ENCODE data around the gene MBNL2. TPM values are rescaled to one million over a fixed set of nuclear protein-coding genes. Genes with fewer than 3 reads are reported as not detected.

The MBNL2 gene
- total RNA-seq, 1 experiment from 2014 or later, result 33.2 TPM

DNA sequence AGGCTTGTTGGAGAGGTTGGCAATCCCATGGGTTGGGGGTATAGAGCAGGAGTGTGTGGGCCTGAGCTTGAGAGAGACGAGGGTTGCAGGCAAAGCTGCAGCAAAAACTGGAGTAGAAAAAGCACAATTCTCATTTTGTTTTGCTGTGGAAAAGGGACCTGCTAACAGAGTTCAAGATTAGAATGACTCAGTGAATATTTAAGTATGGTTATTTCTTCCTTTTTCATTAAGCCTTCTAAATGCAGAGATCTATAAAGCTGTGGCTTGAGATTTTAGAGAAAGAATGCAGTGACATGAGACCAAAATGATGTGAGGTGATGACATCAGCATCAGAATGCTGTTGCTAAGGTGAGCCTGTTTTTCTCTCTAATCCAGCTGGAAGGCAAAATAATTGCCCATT is 10.8 kb upstream of the MBNL2 start:
- no peak for DNase-seq (ENCODE audit: low read depth)

DNA sequence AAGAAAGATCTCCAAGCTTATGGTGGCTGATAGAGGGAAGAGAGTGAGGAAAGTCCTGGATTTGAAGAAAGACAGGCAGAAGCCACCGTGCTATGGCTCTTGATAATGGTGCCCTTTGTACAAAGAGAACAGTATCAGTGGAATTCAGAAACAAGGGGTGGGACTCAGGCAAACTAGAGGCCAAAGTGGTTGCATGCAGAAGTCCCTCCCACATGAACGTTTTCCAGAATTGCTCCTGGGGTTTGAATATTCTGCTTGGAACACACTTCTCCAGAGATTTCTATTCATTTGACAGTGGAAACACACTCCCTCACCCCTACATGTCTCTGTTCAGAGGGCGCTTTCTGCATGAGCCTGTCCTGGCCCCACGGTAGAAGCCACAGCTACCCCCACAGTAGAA is 10.1 kb upstream of the MBNL2 start:
- no peak for DNase-seq (ENCODE audit: low read depth)

DNA sequence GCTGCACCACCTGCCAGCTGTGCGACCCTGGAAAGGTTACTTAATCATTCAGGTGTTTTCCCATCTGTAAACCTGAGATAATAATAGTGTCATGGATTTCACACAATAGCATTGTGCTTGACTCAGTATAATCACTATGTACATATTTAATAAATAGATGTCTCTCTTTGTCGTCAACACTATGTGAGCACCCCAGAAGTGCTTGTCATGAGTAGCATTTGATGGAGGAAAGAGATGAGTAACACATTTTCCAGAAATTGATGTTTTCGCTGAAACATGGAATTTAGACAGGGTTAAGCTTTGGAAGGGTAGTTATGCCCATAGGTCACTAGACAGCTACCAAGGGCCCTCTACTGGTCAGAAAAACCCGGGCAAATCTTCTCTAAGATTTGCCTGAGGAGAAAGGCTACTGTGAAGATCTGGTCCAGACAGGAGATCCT is 9.5 kb upstream of the MBNL2 start:
- no peak for DNase-seq (ENCODE audit: low read depth)

DNA sequence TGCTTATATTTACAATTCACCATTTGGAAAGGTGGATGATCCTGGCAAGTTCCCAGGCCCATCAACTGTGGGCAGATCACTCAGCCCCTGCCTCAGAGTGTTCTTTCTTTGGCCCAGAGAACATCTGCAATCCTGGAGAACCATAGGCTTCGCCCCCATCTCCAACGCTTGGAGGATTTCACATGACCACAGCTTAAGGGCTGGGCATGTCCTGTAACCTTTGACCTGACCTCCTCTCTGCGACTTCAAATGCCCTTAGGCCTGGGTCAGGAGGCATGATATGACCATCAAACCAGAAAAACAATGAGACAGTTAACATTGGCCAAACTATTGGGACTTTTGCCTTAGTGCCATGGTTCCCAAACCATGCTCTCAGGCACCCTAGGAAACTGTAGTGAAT is 7.2 kb upstream of the MBNL2 start:
- no peak for DNase-seq (ENCODE audit: low read depth)

DNA sequence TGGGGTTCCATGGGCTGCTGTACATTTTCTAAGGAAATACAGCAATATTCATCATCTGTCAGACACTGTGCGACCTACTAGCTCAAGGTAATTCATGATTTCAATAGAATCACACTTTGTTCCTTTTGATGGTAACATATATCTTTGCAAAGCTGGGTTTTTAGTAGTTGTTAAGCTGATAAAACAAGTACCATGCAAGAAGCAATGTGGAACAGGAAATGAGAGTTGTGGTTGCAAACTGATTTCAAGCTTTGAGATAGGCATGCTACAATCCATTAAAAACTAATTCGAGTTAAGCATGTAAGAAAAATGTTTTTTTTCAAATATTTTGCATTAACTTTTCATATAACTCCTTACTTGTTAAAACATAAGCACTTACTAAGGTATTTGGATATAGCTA is 6.8 kb upstream of the MBNL2 start:
- no peak for DNase-seq (ENCODE audit: low read depth)

DNA sequence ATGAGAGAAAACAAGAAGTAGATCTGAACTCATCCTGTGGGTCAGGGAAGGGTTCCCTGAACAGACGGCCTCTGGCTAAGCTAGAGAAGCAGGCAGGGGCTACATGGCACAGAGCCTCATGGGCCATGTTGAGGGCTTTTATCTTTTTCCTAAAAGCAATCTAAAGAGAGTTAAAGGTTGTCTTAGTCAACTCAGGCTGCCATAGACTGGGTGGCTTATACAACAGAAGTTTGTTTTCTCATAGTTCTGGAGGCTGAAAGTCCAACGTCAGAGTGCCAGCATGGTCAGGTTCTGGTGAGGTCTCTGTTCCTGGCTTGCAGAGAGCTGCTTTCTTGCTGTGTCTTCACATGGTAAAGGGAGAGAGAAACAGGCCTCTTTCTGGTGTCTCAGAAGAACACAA is 2.9 kb upstream of the MBNL2 start:
- DNase-seq (ENCODE audit: low read depth), result no peak

DNA sequence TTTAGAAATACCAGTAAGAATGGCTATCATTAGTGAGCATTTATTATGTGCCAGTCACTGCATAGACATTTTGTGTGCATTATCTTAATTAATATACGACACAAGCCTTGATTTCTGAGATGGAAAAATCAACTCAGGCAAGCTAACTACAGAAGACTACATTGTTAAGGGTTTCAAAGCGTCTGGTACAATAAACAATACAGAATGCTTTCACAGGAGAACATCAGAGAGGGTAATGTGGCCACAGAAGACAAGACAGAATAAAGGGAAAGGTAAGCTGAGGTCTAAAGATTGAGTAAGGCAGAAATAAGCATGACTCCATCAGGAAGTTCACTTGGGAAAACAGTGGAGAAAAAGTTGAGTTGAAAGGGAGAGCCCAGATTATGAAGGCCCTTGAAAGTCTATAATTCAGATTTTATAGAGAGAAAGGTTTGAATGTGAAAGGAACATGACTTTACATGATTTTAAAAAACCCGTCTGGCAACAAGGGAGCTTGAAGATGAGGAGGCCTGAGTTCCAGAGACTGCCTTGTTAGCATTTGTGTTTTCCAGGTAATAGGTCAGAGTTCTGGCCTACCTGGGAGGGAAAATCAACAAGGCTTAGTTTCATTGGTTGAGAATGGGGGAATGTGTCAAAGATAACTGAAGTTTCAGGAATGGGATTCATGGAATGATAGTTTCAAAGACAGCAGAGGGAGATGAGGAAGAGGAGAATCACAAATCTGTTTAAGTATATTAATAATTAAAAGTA is 1.8 kb upstream of the MBNL2 start:
- DNase-seq (ENCODE audit: low read depth), result no peak

DNA sequence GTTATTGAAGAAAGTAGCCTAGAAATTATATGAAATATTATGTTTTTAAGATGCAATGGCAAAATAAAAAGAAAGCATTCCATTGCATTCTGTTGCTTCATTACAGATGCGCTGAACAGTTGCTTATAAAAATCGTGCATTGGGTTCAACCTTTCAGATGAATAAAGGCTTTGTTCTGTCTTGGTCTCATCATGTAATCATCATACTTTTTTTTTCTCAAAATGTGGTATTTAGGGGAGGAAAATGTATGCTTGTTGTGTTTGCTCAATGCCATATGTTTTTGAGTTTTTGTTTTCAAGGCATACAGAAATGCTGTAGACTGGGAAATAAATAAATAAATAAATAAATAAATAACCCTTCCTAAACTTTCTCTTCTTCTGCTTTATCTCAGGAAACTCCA is 1.1 kb upstream of the MBNL2 start:
- no peak for DNase-seq (ENCODE audit: low read depth)

DNA sequence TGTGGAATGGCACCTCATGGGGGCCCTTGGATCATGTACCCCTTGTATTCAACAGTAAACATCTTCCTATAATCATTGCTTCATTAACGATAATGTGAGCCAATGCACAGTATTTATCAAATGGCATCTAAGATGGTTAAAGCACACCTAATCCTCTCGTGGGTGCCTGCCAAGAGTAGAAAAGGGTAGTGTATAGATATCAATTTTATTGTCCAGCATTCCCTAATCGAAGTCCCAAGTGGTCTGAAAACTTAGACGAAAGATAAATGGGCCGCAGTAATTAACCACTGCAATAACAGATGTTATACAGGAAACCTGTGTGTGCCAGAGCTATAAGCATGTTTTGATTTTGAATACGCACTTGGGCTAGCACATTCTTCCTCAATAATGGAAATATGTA is 667 bp upstream of the MBNL2 start:
- no peak for DNase-seq (ENCODE audit: low read depth)

DNA sequence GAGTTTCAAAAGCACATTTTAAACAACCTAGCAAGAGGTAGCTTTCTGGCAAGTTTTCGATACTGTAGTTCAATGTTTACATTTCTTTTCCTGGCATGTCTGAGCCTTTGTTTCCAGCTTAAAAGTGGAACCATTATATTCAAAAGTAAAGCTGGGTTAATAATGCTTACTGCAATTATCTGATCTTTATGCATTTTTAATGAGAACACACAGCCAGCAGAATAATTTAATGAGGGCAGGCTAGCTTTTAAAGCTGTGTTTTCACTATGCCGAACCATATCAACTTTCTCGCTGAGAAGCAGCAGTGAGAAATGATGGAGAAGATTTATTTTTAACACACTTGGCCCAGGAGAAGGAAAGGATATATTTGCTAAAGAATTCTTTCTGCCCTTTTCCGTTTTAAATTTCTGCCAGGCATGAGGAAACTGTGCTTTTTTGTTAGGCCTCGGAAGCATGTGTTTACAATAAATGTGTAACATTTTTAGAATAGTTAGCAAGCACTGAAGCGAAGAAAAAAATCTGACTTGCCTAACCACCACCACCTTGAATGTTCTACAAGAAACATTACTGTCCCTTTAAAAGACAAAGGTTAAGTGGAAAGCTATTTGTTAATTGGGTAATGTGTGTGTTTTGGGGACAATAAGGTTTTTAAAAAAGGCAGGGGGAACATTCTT is 1.0 kb downstream of the MBNL2 start:
- no peak for DNase-seq (ENCODE audit: low read depth)

DNA sequence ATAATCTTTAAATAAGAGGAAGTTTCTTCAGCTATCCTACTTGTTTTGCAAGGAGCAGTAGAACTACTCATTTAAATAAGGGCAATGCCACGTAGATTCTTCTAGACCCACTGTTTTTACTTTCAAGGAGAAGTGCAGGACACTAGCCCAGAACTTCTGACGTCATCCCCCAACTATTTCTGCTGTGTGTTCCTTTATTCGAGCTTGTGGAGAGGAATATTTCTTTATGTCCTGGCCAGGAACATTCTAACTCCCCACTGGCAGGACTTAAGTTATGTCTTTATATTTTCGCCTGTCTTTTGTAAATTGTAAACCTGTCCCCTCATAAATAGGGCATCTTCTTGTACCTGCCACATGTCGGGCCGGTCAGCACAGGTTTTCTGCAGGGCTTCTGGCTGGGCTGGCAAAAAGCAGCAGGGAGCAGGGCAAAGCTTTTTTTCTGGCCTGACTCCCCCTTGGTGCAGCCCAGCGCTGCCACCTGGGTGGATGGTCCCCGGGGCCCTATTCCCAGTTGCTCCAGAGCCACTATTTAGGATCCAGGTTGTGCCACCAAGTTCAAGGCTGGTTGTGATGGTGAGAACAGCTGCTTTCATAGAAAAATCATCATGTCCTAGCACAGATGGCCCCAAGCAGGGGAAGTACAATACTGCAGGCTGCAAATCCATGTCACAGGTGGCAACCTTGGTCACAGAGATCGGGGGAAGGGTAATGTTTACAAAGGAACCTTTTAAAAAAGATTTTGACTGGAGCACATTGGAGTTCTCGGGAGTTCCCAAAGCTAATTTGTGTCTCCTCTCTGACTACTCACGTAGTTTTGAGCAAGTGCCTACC is 1.8 kb downstream of the MBNL2 start:
- DNase-seq (ENCODE audit: low read depth), result peak; percentile 71

DNA sequence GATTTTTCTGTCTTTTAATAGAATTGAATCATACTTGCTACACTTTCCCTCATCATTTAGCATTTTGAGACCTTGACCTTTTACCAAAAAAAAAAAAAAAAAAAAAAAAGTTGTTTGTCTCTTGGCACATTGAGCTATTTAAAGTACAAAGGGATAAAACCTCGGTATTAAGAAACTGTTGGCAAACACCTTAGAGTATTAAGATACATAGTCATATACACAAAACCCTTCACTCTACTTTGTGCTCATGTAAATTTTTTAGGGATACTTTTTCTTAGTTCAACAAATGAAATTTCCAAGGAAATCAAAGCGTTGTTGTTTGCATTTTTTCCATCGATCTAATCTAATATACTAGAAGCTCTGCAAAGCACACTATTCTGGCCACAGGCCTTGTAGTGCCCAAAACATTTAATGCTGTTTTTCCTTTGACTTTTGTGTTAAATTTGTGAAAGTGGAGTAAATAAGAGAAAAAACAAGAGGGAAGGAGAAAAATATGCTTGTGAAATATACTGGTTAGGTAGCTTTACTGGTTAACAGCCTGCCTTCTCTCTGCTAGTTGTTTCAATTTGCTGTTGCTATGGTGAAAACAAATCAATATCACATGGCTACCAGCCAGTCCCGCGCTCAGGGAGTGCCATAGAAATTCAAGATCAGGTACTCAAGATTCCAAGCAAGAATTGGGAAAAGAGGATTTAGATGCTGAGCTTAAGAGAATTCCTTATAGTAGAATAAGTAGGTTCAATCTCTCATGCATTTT is 2.6 kb downstream of the MBNL2 start:
- peak; percentile 17 for DNase-seq (ENCODE audit: low read depth)

DNA sequence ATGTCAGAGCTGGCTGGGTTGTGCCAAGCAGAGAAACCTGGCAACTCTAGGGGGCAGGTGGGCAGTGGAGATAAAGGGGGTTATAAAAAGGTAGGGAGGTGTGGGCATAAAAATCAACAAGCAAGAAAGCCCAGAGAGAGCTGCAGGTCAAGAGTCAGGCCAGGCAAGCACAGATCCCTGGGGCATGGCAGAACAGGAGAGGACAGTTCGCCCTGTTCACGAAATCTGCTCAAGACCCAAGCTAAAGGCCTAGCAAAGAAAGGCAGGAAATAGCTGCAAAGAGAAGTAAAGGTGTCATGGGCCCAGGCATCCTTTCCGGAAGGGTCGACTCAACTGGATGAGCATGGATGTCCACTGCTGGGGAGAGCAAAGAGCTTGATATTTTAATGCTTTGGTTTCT is 3.4 kb downstream of the MBNL2 start:
- DNase-seq (ENCODE audit: low read depth), result no peak

DNA sequence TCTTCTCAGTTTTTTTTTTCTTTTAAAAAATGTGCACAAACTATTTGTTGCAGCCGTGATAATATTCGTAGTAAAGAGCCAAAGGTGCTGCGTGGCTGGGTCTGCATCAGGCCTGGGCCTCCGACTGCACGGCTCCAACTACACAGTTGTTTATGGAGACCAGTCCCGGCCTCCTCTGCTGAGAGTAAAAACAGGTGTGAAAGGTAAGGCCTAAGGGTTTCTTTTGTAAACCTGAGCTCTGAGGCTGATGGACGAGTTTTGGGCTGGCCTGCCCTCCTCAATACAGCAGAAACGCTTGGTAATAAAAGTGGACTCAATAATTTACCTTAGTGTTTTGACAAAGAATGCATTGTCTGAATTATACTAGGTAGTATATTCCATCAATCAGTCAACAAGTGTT is 3.9 kb downstream of the MBNL2 start:
- DNase-seq (ENCODE audit: low read depth), result no peak

DNA sequence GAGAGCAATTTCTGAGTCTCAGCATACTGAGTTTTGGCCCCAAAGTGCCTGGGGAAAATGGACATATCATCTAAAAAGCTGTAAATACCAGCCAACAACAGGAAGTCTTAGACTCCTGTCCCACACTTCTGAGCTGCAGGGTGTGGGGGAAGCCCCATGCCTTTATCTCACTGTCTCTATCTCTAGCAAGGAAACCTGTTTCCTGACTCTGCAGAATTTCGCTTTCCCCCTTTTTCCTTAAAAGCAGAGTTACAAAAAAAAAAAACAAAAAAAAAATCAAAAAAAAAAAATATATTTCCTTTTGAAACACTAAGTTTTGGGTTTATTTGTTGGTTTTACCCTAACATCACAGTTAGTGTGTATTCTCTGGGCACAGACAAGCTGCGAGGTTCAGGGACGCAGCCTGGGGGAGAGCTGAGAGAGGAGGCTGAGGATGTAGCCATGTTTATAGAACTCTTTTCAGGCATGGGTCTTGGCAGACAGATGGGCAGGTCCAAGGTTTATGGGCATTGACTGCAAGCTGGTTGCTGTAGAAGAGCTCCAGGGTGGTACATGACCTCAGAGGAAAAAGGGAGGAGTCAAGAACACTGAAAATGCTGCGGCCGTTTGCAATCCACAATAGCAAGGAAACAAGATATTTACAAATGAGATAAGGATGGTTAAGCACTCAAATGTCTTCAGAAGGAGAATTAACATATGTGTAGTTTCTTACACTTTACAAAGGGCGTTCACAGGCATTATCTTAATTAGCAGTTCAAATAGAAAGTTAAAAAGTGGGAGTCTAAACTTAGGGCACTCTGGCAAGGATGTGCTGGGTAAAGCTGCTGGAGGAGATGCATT is 4.9 kb downstream of the MBNL2 start:
- peak; percentile 17 for DNase-seq (ENCODE audit: low read depth)

DNA sequence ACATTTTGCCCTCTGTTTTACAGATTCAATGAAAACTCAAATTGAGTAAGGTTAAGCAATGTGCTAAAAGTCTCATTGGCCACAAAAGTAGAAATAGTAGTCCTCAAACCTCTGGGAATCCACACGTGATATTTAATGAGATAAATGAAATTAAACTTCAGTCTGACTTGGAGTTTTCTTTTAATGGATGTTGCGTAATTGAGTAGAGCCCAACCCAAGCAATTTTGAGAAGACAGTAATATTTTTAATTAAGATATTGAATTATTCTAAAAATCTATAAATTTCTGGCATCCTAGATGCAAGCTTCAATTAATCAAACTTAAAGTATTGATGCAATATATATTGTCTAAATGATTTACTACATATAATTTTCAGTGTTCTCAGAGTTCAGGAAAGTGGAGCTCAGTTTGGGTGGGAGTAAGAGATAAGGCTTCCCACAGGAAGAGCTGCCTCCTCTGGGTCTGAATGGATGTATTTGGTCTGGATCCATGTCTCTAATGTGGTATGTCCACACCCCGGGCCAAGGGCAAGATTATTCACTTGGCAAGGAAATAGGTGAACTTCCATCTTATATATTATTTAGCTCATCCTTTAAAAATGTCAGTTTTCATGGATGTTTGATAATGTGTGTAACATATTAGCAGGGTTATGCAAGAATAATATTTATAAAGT is 6.9 kb downstream of the MBNL2 start:
- DNase-seq (ENCODE audit: low read depth), result no peak

DNA sequence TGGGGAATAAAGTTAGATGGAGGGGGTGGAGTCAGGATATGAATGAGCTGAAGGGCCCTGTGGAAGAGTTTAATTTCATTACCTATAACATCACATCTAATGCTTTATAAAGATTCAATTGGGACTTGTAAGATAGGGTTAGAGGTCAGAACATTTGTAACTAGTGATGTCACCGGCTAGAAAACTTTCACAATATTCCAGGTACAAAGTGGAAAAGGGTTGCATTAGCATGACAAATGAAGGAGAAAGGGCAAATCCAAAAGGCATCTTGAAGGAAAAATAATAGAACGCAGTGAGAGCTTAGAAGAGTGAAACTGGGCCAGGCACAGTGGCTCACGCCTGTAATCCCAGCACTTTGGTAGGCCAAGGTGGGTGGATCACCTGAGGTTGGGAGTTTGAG is 7.6 kb downstream of the MBNL2 start:
- DNase-seq (ENCODE audit: low read depth), result no peak

DNA sequence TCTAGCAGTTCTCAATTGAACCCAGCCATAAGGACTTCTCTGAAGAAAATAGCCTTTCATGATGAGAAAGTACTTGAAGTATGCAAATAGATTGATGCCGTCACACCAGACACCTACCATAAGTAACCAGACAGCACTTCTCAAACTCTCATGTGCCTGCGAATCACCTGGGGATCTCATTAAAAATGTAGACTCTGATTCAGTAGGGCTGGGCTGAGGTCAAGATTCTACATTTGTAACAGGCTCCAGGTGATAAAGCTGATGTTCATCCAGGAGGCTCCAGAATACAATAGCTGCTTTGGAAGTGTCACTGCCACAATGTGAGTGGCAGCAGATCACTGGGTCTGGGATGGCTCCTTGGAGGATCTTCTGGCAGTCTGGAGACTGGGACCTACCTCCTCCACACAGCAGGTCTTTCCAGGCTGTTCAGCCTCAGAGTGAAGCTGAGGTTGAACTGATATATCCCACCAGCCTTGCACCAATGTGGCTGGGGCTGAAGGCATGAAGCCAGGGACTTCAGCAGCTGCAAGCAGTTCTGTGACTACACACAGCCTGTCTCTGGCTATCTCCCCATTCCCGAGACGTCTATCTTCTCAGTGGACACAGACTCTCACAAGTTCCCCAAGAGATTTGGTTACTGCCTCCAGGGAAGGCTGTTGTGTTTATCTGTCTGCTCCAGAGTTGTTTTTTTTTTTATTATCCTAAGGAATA is 9.1 kb downstream of the MBNL2 start:
- no peak for DNase-seq (ENCODE audit: low read depth)

DNA sequence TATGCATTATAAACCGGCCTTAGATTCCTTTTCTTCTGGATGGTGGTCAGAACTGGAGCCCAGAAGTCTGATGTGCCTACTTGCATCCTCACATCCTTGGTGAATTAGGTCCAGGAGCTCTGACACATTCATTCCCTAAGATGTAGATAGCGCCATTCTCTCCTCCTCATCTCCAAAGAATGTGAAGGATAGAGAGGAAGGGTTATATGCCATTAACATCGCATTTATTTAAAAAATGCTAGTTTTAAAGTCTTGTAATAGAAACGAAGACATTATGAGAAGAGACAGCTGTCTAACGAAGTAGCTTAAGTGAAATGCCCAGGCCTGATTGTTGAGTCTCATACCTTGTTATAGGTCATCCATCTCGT is 9.7 kb downstream of the MBNL2 start:
- no peak for DNase-seq (ENCODE audit: low read depth)

DNA sequence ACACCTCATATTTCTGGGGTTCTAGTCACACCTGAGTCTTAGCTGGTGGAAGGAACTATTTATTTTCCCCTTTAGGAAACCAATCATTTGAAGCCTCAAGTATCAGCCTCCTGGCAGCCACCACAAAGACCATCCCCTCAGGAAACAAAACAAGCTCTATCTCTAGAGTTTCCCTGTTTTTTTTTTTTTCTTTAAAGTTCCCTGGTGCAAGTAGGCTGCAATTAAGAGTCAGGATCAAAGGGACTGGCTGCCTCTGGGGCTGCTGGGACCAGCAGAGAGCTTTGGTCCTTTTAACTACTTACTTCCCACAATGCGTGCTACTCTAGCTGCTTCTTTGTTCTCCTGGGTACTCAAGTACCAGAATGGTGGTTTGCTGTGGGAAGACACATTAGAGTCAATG is 11.4 kb downstream of the MBNL2 start:
- no peak for DNase-seq (ENCODE audit: low read depth)

Data from Daoy (cell line).